Anterior cingulate cortex (tissue), 58 donors: ENCODE measurements around the gene ARHGAP12.

Experiments
- DNase-seq, 58 donors: peaks; one replicate each; lab custom pipeline; 2025; lab: John Stamatoyannopoulos, UW

ARHGAP12 gene

GRCh38 chr10:31830887-31831286 lies 97.7 kb downstream of the ARHGAP12 start:
- no peak for DNase-seq

GRCh38 chr10:31829776-31830175 lies 98.9 kb downstream of the ARHGAP12 start:
- no peak for DNase-seq

- no peak for DNase-seq
Observed at GRCh38 chr10:31823358-31823757, 105.3 kb downstream of the ARHGAP12 start.

- no peak for DNase-seq
Observed at GRCh38 chr10:31822616-31823318, 105.9 kb downstream of the ARHGAP12 start.

- DNase-seq = no peak
Observed at GRCh38 chr10:31822150-31822549, 106.5 kb downstream of the ARHGAP12 start.

GRCh38 chr10:31820778-31821369 lies 107.8 kb downstream of the ARHGAP12 start:
- no peak for DNase-seq

DNA sequence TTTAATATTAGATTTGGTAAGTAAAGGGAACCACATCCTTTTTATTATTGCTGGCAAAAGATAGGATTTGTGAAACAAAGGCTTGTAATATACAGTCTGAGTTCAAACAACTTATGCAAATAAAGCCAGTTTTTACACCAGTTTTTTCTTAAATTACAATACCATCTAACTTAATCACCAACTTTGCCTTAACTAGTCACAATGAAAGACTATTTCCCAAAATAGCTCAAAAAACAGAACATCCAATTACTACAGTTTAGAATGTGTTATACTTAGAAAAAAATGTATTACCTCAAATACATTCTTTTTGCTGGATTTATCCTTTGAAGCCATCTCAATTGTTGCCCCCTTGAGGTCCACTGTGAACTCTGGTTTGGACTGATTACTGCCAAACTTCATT lies 108.5 kb downstream of the ARHGAP12 start:
- DNase-seq = no peak

GRCh38 chr10:31819391-31819820 lies 109.2 kb downstream of the ARHGAP12 start:
- peak in 4 of 58 donors; percentile 4 to 10 (median 6) for DNase-seq

- DNase-seq = no peak
Observed at GRCh38 chr10:31816318-31816717, 112.3 kb downstream of the ARHGAP12 start.

- peak in 17 of 58 donors; percentile 4 to 57 (median 18) for DNase-seq
Observed at GRCh38 chr10:31808258-31809218, 120.1 kb downstream of the ARHGAP12 start.

- no peak for DNase-seq
Observed at GRCh38 chr10:31804352-31804810, 124.2 kb downstream of the ARHGAP12 start.

- DNase-seq = peak in 13 of 58 donors; percentile 2 to 68 (median 16)
Observed at GRCh38 chr10:31803606-31804351, 124.9 kb downstream of the ARHGAP12 start.

DNA sequence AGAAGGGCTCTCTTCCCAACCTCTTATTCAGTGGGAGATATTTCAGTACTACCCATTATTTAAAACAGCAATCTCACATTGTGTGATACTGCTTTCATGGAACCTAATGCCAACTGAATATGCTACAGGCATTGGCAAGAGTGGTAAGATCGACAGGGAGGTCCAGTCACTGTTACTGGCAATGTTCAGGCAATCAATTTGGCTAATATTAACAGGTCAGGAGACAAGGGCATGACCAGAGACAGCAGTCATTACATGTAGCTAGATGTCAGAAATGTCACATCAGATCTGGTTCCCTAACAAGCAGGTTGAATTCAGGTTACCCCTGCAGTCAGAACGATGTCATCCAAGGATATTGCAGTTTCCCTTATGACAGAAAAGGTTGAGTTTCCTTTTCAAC lies 129.4 kb downstream of the ARHGAP12 start:
- DNase-seq = no peak

DNA sequence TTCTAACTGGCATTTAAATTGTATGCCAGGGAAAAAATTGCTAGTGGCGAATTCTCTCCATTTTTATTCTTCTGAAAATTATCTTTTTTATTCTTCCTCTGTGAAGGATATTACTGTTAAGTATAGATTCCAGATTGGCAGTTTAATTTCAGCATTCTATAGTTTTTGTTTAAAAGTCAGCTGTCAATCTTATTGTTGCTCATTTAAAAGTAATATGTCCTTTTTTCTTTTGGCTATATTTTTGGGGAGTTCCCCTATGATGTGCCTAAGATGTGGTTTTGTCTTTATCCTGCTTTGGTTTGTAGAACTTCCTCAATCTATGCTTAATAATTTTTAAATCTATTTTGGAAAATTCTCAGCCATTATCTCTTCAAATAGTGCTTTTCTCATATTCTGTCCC lies 135.9 kb downstream of the ARHGAP12 start:
- DNase-seq = no peak

DNA sequence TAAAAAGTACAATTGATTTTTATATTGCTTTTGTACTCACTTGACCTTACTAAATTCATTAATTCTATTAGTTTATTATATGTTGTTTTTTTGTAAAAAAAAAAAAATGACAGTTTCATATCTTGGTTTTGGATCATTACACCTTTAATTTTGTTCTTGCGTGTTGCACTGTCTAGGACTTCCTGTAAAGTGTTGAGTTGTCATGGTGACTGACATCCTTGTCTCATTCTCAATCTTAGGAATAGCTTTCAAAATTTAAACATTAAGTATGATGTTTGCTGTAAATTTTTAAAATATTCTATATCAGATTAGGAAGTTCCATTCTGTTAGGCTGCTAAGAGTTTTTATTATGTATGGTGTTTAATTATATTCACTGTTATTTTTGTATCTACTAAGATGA lies 139.1 kb downstream of the ARHGAP12 start:
- no peak for DNase-seq

DNA sequence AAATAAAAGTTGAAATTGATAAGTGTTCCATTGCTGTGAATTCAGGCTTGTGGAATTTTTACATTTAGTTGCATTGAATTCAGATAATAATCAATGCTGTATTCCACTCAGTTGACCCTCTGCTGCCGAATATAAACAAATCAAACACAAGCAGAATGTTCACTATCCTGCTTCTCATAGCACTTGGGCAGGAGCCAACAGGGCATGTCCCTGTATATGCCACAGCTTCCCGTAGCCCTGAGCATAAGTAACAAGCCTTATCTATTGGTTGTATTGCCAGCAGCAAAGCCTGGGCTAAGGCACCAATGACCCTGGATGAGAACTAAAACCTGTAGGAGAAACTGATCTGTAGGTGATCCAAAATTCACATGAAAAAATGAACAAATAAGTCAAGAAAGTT lies 145.9 kb downstream of the ARHGAP12 start:
- no peak for DNase-seq

DNA sequence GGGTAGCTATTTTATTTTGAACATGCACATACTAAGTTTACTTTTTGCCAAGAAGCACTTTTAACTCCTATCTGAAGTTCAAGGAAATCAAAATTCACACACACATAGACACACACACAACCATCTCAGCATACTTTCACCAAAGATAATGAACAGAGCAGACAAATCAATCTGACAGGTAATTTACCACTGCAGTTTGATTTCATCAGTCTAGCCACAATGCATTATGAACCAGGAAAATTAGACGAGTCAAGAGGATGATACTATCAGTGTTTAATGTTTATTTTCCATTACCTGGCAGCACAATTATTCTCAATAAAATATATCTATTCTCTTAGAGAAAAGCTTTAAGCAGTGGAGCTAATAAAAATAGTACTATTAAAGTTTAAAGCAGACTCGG lies 147.9 kb downstream of the ARHGAP12 start:
- DNase-seq = no peak

- no peak for DNase-seq
Observed at GRCh38 chr10:31778627-31779026, 150.0 kb downstream of the ARHGAP12 start.

DNA sequence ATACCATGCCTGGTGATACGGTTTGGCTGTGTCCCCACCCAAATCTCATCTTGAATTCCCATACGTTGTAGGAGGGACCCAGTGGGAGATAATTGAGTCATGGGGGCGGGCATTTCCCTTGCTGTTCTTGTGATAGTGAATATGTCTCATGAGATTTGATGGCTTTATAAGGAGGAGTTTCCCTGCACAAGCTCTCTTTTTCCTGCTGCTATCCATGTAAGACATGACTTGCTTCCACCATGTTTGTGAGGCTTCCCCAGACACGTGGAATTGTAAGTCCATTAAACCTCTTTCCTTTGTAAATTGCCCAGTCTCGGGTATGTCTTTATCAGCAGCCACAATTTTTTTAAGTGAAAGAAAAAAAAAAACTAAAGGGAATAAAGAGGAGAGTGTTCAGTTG lies 152.5 kb downstream of the ARHGAP12 start:
- no peak for DNase-seq

DNA sequence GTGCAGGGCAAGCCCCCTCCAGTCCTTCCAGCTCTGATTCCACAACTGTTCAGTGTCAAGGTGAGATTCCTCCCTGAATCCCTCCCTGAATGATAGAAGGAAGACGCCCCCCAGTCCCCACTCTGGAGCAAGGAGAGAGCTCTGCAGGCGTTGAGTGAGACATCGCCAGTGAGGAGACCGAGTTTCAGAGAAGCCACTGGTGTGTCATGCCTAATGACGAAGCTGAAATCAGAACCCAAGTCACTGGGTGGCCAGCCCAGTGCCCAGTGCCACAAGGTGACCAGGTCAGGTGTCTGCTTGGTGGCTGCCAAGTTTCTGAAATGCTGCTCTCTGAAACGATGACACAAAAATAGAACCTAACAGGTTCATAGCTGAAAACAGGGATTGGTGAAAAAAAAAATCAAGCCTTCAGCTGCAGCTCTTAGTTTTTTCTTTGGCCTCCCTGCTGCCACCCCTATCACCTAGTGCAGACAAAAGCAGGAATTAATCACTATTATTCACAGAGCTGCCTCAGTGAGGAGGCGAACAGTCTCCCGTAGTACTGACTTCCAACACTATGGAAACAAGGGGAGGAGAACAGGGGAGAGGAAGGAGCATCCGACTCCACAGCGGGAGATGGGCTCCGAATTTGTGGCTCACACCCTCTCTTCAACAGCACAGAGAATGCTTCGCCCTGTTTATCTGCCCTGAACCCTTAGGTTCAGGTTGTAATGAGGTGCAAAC lies 153.5 kb downstream of the ARHGAP12 start:
- no peak for DNase-seq
